Activated naive CD4-positive, alpha-beta T cell treated with anti-CD3 and anti-CD28 coated beads, Interleukin-2, amount 50 U/mL, for 16 hours (primary cell): ENCODE measurements around the gene CASP9.
"Not testable (repeated sequence)": the region's sequence is repeated elsewhere in the genome, so short reads cannot be mapped to it uniquely, and the experiment has no call there.

Experiments used
- DNase-seq: peaks from one replicate; pipeline ENCODE4 v3.0.0-alpha.2; 2020

The CASP9 gene

GRCh38 chr1:15493869-15494390, 30.1 kb downstream of the CASP9 start:
- no peak for DNase-seq

DNA sequence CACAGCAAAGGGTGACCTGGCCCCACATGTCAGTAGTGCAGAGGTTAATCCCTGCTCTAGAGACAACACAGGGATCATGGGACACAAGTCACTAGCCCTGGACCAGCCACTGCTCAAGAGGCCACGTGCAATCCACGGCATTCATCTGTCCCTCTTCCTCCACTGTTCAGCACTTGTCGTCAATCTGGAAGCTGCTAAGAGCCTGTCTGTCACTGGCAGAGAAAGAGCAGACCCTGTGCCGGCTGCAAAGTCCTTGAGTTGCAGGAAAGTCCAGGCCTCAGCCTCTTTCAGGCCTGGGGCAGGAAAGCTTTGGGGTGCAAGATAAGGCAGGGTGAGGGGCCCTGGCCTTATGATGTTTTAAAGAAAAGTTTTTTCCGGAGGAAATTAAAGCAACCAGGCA, 31.4 kb downstream of the CASP9 start:
- no peak for DNase-seq

- not testable (repeated sequence) for DNase-seq
Measured at GRCh38 chr1:15491010-15491409, 33.0 kb downstream of the CASP9 start.

DNA sequence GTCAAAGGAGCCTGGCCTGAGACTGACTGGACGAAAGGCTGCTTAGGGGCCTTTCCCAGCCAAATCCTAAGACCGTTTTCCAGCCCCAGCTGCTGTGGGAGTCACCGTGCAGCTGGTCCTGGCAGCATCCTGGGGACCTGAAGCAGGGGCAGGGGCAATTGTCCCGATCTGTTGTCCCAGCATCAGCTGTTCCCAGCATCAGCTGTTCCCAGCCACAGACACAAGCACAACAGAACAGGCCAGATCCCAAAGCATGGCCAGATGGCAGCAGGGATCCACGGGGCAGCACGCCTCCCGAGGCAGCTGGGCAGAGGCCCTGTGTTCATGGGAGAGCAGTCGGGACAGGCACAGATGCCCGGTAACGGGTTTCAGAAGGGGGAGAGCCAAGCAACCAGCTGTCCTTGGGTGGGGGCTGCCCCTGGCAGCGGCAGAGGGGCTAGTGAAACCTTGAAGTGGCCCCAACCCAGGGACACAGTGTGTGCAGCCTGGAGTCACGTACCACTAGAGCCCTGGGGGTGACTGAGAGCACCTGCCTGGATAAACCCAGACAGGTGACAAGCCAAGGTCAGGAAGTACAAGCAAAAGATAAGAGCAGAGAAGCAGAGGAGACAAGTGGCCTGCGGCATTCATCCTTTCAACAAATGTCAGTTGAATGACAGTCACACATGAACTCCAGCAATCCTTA, 34.8 kb downstream of the CASP9 start:
- DNase-seq = no peak

GRCh38 chr1:15488371-15488770, 35.6 kb downstream of the CASP9 start:
- DNase-seq = no peak

DNA sequence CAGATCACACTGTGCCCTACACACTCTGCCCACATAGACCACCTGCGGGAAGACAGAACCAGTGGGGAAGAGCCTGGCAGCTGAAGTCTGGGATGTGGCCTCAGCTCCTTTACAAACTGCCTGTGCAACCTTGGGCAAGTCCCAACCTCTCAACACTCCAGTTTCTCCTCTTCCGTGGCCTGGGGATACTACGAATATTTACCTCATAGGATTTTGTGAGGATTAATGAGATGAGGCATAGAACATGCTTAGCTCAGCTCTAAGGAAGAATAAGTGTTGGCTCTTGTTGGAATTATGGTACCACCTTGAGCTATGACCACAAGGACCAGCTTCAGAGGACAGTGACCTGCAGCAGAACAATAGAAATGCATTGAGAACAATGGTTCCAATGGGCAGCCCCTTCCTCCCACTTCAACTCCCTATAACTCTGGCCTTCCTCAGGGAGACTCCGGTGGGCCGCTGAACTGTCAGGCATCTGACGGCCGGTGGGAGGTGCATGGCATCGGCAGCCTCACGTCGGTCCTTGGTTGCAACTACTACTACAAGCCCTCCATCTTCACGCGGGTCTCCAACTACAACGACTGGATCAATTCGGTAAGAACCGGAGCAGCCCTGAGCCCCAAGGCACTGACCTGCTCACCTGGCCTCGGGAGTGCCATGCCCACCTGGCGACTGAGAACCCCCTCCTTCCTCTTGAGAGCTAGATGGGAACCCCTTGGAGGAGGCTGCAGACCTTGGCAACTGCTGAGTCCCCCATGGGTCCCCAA, 37.0 kb downstream of the CASP9 start:
- DNase-seq = not testable (repeated sequence)

GRCh38 chr1:15485636-15486035, 38.4 kb downstream of the CASP9 start:
- DNase-seq = no peak

- DNase-seq = not testable (repeated sequence)
Measured at GRCh38 chr1:15484443-15484842, 39.6 kb downstream of the CASP9 start.

- no peak for DNase-seq
Measured at GRCh38 chr1:15483971-15484370, 40.0 kb downstream of the CASP9 start.

DNA sequence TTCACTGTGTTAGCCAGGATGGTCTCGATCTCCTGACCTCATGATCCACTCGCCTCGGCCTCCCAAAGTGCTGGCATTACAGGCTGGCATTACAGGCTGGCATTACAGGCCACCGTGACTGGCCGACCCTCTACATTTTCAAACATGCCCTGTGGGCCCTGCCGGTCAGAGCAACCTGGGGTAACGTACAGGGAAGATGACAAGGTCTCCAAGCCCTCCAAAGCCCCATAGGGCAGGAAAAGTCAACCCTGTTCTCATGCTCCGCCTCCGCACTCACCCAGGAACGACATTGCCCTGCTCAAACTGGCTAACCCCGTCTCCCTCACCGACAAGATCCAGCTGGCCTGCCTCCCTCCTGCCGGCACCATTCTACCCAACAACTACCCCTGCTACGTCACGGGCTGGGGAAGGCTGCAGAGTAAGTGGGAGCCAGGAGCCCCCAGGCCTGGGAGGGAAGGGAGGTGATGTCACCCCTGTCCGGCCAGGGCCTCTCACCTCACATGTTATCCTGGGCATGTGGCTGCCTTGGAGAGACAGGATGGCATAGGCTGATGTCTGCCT, 41.0 kb downstream of the CASP9 start:
- DNase-seq = not testable (repeated sequence)

- DNase-seq = not testable (repeated sequence)
Measured at GRCh38 chr1:15482455-15482854, 41.6 kb downstream of the CASP9 start.

DNA sequence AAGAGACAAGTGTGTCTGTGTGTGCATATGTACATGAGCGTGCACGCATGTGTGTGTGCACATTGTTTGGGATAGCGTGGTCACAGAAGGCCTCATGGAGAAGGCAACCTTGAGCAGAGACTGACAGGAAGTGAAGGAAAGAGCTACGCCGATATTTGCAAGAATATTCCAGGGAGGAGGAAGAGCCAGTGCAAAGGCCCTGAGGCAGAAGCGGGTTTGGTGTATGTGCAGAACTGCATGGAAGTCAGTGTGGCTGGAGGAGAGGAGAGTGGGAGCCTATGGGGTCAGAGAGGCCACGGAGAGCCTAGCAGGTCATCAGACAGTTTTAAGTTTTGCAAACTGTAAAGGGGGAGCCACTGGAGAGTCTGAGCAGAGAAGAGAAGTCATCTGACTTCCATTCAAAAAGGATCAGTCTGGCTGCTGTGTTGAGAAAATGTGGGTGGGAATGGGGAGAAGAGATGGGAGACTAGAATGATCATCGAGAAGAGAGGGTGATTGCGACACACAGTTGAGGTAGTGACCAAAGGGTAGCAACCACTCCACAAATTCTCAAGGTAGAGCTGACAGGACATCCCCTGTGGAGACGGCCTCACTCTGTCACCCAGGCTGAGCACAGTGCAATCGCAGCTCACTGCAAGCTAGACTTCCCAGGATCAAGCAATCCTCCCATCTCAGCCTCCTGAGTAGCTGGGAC, 44.2 kb downstream of the CASP9 start:
- no peak for DNase-seq

- DNase-seq = no peak
Measured at GRCh38 chr1:15477646-15478212, 46.3 kb downstream of the CASP9 start.

DNA sequence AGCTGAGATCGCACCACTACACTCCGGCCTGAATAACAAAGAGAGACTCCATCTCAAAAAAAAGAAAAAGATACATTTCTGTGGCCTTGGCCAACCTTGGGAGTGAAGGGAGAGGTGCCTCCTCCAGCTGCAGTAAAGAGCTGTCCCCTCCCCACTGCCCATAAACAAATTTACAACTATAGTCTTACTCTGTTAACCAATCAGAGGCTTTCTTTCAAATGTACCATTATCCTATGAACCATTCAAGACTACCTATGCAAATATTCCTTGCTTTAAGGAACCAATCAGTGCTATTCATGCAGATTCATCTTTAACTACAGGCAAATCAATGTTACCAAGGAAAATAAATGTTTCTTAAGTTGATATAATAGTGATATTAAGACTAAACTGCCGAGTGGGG, 47.1 kb downstream of the CASP9 start:
- DNase-seq = no peak

DNA sequence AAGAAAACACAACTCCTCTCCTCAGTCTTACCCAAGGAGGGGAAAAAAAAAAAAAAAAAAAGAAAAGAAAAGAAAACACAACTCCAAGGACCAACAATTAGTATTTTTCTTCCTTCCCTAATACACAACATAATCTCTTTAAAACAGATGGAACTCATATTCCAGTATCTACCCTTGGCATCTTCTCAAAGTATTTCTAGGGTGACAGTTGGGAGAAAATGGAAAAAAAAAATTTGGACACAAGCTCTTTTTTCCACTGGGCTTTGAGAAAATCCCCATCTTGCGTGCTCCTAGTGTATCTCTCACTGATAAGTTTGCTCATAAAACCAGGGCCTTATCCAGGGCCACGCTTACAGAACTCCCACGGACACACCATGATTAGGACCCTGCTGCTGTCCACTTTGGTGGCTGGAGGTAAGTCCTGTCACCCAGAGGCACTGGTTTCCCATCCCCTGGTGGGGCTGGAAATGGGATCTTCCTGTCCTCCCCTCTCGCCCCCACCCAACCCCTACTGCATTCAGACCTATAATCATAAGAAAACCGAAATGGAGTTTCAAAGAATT, 48.2 kb downstream of the CASP9 start, which contains the start of gene CELA2B:
Gene CELA2B (plus strand): TSS at position 353 of the 563 bp plus-strand sequence. CDS start 22 bp downstream, at position 375.
- no peak for DNase-seq

GRCh38 chr1:15472587-15472986, 51.4 kb downstream of the CASP9 start:
- DNase-seq = no peak

GRCh38 chr1:15471723-15472122, 52.3 kb downstream of the CASP9 start:
- DNase-seq = not testable (repeated sequence)

DNA sequence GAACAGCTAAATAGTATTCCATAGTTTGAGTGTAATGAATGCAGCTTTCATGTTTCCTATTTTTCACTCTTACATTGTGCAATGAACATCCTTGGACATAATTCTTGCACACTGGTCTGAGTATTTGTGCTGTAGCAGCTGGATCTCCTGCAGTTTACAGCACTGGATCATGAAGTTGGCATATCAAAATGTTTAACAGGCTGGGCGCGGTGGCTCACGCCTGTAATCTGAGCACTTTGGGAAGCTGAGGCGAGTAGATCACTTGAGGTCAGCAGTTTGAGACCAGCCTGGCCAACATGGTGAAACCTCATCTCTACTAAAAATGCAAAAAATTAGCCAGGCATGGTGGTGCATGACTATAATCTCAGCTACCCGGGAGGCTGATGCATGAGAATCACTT, 52.9 kb downstream of the CASP9 start:
- DNase-seq = not testable (repeated sequence)

DNA sequence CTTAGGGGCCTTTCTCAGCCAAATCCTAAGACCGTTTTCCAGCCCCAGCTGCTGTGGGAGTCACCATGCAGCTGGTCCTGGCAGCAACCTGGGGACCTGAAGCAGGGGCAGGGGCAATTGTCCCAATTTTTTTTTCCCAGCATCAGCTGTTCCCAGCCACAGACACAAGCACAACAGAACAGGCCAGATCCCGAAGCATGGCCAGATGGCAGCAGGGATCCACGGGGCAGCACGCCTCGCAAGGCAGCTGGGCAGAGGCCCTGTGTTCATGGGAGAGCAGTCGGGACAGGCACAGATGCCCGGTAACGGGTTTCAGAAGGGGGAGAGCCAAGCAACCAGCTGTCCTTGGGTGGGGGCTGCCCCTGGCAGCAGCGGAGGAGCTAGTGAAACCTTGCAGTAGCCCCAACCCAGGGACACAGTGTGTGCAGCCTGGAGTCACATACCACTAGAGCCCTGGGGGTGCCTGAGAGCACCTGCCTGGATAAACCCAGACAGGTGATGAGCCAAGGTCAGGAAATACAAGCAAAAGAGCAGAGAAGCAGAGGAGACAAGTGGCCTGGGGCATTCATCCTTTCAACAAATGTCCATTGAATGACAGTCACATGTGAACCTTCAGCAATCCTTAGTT, 54.1 kb downstream of the CASP9 start:
- DNase-seq = not testable (repeated sequence)

- DNase-seq = no peak
Measured at GRCh38 chr1:15469361-15469760, 54.7 kb downstream of the CASP9 start.

DNA sequence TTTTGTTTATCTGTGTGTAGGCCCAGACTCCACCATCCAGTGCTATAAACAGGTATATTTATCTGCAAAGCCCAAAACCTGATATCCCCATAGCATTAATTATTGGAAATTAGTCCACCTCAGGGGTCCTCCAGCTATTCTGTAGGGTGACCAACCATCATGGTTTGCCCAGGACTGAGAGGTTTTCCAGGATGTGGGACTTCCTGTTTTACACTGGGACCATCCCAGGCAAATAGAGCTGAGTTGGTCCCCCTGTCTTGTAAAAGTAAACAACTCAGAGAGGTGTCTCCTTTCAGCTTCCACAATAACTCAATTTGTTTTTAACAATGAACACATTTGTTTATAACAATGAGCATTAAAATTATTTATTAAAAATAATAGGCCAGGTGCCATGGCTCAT, 55.9 kb downstream of the CASP9 start:
- no peak for DNase-seq
